Liver (tissue), 3 donors: ENCODE results near the gene PIP5KL1.

Experiments used
- CTCF ChIP-seq: fragments of 150-350 bp; IDR thresholded peaks from 2 replicates; pipeline ENCODE4 v1.5.1; 2017; ENCODE audit warnings: improper control_type of control experiment, low read depth, low read length; ENCODE audit not compliant: missing input control
- FOXA1 ChIP-seq: IDR thresholded peaks from 2 replicates; pipeline ENCODE4 v1.6.1; 2016; ENCODE audit warnings: antibody characterized with exemption
- SP1 ChIP-seq: IDR thresholded peaks from 2 replicates; pipeline ENCODE4 v1.6.1; 2018; ENCODE audit warnings: antibody characterized with exemption, mild to moderate bottlenecking
- TAF1 ChIP-seq: conservative IDR thresholded peaks from 2 replicates; pipeline ENCODE4 v1.6.1; 2016; ENCODE audit warnings: antibody characterized with exemption, mild to moderate bottlenecking
- YY1 ChIP-seq: IDR thresholded peaks from 2 replicates; pipeline ENCODE4 v1.6.1; 2016; ENCODE audit warnings: antibody characterized with exemption, mild to moderate bottlenecking
- donor health status: healthy.
- donor health status: healthy.

GRCh38 chr9:127899128-127899943, 31.2 kb downstream of the PIP5KL1 start, which contains the start of gene ST6GALNAC6:
- TF ChIP-seq CTCF (no peak), YY1 (no peak), FOXA1 (no peak), SP1 (no peak), TAF1 (no peak)
